GM21786 (cell line): Measurements from ENCODE around the gene SLK.

ENCODE experiments used
- ATAC-seq: cut with Tn5 transposase; IDR thresholded peaks from one replicate; pipeline ENCODE4 v1.9.1; 2021; ENCODE audit not compliant: unreplicated experiment

Gene SLK

DNA sequence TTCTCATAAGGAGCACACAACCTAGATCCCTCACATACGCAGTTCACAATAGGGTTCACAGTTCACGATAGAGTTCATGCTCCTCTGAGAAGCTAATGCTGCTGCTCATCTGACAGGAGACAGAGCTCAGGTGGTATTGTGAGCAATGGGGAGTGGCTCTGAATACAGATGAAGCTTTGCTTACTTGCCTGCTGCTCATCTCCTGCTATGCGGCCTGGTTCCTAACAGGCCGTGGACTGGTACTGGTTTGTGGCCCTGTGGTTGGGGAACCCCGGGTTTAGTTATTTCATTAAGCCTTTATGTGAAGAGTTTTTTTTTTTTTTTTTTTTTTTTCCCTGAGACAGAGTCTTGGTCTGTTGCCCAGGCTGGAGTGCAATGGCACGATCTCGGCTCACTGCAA lies 19.4 kb downstream of the SLK start:
- ATAC-seq = no peak

DNA sequence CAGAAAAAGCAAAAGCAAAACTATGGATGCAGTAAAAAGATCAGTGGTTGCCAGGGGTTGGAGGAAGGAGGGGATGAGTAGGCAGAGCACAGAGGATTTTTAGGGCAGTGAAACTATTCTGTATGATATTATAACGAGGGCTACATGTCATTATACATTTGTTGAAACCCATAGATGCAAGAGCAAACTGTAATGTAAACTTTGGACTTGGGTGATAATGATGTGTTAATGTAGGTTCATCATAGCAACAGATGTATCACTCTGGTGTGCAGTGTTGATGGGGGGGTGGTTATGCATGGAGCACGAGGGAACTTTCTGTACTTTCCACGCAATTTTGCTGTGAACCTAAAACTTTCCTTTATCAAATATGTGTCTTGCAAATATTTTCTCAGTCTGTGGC lies 23.2 kb downstream of the SLK start:
- no peak for ATAC-seq

DNA sequence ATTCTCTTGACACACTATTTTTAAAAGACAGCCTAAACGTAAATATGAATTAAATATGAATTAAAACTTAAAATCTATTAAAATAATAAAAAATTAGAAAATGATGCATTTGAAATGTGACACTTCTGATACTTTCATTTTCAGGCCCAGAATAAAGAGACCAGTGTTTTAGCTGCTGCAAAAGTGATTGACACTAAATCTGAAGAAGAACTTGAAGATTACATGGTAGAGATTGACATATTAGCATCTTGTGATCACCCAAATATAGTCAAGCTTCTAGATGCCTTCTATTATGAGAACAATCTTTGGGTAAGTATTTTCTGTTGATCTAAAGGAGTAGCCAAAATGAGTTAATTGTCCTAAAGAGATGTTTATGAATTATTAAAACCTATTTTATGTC lies 23.6 kb downstream of the SLK start:
- no peak for ATAC-seq

DNA sequence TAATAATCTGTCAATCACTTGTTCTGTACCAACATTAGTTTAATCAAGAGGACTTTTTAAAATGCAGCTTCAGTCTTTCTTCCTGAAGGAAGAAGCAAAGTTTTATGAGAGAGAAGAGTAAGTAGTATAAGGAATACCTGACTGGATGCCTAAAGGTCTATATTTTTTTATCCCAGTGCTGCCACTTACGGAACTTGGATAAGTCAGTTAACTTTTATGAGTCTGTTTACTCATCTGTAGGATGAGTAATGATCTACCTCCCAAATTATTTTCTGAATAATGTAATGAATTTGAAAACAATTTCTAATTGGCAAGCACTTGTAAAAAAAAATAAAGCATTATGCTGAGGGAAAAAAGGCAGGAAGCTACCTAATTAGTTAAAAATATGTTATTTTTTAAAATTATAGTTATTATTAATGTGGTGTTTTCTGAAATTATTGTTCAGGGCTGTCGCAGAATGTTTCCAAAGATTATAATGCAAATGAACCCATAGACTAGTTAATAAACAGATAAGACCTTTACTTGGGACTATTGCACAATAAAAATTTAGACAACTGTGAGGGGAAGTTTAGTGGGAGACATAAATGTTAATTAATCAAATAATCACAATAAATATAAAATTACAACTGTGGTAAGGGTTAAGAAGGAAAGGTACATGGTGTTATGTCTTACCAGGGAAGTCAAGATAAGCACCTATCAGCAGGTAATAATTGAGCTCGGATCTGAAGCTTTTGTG lies 24.6 kb downstream of the SLK start:
- ATAC-seq = no peak

DNA sequence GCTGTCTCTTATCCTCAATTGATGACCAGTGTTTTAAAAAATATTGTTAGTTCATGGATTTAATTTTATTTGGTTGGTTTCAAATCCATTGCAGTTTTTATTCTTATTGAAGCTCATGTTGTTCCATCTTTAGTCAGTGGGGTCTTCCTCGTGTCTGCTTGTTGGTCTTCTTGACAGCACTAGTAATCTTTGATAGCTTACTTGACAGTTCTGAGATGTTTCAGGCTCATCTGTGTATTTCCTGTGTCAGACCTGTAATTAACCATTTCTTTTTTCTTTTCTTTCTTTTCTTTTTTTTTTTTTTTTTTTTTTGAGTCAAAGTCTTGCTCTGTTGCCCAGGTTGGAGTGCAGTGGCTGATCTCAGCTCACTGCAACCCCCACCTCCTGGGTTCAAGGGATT lies 28.2 kb downstream of the SLK start:
- no peak for ATAC-seq

DNA sequence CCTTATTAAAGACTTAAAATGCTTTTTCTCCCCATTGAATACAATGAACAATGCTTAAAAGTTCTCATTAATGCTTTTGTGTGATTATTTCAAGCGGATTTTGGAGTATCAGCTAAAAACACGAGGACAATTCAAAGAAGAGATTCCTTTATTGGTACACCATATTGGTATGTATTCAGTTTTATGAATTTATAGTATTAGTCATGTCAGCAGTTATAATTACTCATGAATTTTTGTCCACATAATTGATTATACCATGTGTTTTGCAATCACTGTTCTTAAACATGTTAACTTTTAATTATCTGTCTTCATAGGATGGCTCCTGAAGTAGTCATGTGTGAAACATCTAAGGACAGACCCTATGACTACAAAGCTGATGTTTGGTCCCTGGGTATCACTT lies 31.9 kb downstream of the SLK start:
- no peak for ATAC-seq

DNA sequence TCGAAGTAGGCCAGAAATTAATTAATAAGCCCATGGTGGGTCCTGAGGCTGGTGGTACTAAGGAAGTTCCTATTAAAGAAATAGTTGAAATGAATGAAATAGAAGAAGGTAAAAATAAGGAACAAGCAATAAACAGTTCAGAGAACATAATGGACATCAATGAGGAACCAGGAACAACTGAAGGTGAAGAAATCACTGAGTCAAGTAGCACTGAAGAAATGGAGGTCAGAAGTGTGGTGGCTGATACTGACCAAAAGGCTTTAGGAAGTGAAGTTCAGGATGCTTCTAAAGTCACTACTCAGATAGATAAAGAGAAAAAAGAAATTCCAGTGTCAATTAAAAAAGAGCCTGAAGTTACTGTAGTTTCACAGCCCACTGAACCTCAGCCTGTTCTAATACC lies 36.0 kb downstream of the SLK start:
- ATAC-seq = no peak

DNA sequence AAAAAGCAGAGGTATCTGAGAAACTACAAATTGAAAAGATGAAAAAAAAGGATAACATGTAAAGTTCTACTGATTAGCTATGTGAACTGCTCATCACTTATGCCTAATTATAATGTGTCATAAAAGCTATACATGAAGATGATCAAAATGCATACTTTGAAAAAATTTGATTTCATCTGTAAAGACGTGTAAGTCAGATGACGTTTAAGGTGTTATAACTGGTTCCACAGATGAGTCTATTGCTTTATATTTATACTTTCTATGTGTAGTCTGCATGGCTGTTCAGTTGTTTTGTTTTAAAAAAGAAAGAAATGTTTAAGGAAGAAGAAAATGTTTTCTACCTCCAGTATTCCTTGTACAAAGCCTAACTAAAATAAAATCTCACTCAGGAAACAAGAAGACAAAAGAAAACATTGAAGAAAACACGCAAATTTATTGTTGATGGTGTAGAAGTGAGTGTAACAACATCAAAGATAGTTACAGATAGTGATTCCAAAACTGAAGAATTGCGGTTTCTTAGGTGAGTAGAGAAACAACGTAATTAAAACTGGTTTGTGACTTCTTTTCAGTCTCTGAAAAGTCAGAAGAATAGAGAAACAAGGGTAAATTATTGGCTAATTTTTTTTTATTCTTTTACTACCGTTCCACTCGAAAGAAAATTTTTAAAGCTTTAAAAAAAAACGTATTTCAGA lies 38.4 kb downstream of the SLK start:
- no peak for ATAC-seq

DNA sequence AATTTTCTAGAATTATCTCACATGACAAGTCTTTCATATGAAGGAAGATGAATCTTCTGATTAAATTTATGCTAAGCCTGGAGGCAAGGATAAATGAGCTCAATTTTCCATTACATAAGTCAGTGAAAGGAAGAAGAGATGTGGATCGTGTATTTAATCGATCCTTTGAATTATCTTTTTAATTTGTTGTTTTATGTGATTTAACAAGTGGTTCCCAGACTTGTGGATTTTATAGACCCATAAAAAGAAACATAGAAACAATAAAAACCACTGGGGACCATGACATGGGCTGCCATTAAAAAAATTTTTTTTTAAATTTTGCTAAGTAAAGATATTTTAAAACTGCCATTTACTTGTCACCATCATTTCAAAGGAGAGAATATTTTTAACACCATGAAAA lies 45.0 kb downstream of the SLK start:
- ATAC-seq = no peak

DNA sequence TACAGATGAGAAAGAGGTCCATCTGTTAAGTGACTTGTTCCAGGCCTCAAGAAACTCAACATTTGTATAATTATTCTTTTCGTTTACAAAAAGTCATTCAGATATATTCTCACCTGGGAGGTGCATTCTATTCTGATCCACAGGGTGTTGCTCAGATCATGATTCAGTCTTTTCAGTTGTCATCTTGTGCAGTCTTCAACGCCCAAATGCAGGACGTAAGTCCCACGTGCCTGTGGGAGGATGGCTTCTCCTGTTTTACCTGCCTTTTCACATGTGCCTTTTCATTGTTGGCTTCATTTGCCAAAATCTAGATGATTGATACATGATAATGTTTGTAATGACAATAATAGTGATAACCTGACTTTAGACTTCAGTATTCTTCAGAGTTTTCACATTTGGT lies 46.5 kb downstream of the SLK start:
- no peak for ATAC-seq

DNA sequence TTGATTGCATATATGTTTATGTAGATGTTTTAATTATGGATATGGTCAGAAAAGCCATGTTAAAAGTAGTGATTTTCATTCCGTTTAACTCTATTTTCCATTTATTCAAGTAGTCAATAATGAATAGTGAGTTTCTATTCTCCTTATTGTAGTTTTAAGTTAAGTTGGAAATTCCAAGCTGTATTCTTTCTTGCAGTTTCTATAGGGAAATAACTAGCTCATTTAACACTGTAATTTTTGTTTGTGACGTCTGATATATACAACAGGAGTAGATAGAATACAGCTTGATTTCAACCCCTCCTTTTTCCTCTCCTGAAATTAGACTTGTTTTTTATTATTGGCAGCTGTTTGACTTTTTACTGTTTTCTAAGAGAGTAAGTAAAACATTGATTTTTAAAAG lies 47.2 kb downstream of the SLK start:
- no peak for ATAC-seq

DNA sequence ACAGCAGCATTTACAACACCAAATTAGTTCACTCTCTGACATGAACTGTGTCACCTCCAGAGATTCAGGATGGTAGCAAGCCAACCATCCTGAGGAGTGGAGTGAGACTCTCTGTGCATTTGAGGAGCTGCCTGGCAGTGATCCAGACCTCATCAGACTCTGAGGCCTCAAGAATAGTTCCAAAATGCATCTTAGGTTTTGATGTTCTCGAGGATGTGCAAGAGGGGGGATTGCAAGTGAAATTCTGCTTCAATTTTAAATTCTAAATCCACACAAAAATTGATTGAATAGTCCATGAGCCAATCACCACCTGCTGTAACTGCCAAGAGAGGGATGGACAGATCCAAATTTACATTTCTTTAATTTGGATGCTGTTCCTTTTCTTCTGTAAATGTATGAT lies 49.7 kb downstream of the SLK start:
- ATAC-seq = no peak

DNA sequence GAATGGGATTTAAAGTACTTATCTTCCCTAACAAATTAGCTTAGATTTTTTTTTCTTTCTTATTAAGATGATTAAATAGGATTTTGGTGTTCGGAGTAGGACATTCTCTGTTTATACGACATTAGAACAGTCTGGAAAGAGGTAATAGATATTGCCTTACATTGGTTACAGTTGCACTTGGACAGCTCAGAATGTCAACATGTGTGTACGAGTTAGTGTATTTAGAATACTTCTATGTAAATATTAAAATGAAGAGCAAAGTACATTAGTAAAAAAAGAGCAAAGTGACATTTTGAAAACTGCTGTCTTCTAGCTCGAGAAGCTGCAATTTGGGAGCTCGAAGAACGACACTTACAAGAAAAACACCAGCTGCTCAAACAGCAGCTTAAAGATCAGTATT lies 51.5 kb downstream of the SLK start:
- ATAC-seq = no peak

DNA sequence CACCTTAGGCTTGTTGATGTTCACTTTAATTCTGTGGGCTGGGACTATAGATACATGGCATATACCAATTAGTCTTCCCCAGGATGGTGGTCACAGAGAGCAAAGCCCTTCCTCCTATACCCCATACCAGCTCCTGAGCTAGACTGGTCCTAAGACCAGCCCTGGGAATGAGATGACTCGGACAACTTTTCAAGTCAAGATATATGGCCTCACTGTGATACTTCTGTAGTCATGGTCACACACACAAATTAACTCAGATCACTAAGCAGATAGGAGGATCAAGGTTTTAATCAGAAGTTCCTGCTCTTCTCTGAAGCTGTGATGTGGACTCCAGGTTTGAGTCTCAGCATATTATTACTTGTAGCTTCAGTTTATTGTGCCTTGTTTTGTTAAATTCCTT lies 53.1 kb downstream of the SLK start:
- ATAC-seq = no peak

DNA sequence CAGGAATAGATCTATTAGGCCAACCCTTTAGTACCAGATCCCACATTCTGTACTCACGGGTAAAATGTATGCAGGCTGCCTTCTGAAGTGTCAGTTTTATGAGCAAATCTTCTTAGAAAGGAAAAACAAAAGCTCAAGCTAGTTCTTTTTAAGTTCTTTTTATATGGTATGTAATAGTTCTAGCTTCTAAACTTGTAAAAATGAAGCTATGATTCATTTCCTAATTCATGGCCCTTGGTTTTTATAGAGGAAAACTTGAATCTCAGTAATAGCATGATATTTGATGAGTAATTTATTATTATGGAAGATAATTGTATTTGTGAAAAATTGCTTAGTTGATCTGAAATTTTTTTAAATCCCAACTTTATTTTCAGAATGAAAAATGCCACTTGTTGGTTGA lies 54.3 kb downstream of the SLK start:
- ATAC-seq = no peak

DNA sequence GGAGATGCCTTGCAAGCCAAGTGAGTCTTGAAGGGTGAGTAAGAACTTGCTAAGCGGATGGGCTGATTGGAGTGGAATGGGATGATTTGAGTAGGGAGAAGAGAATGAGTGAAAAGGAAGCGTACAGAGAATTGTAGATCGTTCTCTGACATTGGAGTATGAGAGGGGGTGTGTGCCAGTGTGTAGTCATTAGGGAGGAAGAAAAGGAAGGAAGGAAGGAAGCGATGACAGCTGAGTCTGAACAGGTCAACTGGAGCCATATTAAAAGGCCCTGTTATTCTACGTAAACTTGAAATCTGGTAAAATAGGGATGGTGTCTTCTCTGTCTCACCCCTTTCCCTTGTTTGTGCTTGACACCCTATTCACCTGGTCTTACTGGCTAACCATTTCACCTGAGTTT lies 55.1 kb downstream of the SLK start:
- ATAC-seq = no peak

DNA sequence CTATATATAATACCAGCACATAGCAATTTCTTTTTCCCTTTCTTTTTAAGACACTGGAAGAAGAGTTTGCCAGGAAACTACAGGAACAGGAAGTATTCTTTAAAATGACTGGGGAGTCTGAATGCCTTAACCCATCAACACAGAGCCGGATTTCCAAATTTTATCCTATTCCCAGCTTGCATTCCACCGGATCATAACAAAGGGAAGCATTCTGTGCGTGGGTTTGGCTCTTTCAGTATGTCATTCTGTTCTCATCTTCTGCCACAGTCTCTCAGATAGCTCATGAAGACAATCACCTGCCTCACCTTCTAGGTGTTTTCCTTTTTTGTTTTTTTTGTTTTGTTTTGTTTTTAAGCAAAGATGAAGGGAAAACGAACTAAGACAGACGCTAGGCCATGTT lies 58.6 kb downstream of the SLK start:
- ATAC-seq = no peak

DNA sequence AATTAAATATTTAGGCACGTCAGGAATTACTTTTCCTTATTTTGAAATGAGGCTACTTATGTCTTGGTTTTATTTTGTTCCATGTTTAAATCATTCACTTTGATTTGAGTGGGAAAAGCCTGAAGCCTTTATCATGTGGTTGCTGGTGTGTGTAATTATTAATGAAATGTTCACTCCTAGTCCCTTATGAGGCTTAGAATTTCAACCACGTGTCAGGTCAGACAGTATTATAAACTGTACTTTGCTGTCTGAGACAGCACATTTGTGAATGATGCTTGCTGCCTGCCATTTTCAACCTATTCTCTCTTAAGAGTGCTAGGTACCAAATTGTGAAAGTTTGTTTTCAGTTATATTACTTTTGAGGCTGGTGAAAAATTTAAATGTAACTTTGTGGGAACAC lies 59.8 kb downstream of the SLK start:
- peak; percentile 55 for ATAC-seq

DNA sequence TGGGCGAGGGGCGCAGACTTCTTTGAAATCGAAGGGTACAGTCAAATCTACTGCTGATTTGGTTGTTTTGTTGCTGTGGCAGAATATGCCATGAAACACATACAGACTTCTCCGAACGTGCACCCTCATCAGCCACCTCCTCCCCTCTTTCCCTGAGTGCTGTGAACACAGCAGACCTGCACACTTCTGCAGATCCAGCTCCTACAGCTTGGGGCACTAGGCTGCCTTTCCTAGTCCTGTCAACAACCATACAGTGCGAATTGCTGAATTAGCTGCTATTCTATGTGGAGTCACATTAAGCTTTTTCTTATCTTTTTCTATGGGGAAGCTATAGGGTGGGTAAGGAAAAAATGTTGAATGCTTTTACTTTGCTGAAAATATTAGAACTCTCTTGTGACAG lies 61.2 kb downstream of the SLK start:
- ATAC-seq = no peak

DNA sequence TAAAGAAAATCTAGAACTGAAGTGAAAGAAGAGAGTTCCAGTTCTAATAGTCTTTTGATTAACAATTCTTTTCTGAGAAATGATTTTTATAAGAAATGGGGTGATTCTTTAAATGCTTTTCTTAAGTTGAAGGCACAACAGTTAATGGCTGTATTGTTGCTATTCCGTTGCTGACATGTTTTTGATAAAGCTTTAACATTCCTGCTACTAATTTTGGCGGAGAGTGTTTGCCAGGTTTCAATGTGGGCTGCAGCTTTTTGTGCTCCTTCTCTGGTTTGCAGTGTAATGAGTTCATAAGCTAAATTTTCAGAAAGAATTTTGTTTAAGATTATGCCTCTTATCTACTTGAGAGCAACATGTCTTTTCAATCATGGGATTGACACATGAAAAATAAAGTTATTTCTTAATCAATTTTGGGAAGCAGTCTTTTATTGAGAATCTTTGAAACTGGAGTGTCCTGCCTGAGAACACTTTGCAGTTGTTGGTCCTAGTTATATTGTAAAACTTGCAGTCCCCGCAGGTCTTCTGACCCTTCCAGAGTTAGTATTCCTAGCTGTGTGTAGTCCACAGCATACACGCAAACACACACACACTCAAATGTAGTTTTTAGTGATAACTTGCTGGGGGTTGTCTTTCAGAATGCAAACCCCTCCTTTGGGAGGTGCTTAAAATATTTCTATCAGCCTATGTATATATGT lies 62.0 kb downstream of the SLK start:
- no peak for ATAC-seq

DNA sequence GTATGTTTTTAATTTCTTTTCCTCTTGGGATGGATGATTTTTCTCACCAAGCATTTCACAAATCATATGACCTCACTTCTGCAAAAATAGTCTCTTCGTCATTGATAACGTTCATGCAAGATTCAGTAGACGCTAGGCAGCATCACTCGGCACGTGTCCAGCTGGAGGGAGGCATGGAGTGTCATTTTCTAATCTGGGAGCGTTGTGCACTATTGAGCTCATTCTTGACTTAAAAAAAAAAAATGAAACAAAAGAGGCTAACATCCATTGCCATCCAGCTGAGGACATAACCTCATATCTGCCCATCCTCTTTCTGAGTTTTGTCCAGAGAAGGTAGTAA lies 62.6 kb downstream of the SLK start:
- no peak for ATAC-seq

DNA sequence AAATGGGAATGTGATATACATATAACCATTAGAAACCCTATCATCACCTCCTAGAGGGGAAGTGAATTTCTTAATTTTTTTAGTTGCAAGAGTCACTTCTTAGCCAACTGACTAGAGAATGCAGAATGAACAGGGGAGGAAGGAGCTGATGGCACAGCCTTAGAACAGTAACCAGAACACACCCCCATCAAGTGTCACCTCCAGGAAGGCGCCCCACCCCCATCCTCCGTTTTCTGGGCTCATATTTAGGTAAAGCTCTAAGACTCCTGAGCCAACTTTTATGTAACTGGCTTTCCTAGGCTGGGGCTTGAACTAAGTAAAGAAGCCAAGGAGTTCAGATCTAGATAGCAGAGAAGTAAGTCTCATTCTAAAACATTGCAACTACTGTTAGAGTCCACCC lies 64.7 kb downstream of the SLK start:
- ATAC-seq = no peak
